ENCODE results near the gene FAM83C.
"Not testable (repeated sequence)": the region's sequence is repeated elsewhere in the genome, so short reads cannot be mapped to it uniquely, and the experiment has no call there.

FAM83C gene

GRCh38 chr20:35260426-35260825 is 31.8 kb downstream of the FAM83C start:
- DNase-seq (ENCODE audit: low read depth), result no peak
- no peak overlapping the region for H3K4me3 ChIP-seq (ENCODE audit: low read depth, low read length)
- TF ChIP-seq CTCF (IDR thresholded peaks at IDR 0.05; ENCODE audit: low read depth, low read length, missing control alignments), result no peak

- no peak for DNase-seq (ENCODE audit: low read depth)
- TF ChIP-seq CTCF (IDR thresholded peaks at IDR 0.05; ENCODE audit: low read depth, low read length, missing control alignments), result no peak
- H3K4me3 ChIP-seq (ENCODE audit: low read depth, low read length), result no peak overlapping the region
These were observed 34.9 kb downstream of the FAM83C start for GRCh38 chr20:35257175-35257909.

- DNase-seq (ENCODE audit: low read depth), result no peak
- no peak overlapping the region for H3K4me3 ChIP-seq (ENCODE audit: low read depth, low read length)
- TF ChIP-seq CTCF (IDR thresholded peaks at IDR 0.05; ENCODE audit: low read depth, low read length, missing control alignments), result no peak
These were observed 37.7 kb downstream of the FAM83C start for GRCh38 chr20:35254448-35254999.

GRCh38 chr20:35253010-35253409 is 39.2 kb downstream of the FAM83C start:
- H3K4me3 ChIP-seq (ENCODE audit: low read depth, low read length), result no peak overlapping the region
- no peak for TF ChIP-seq CTCF (IDR thresholded peaks at IDR 0.05; ENCODE audit: low read depth, low read length, missing control alignments)
- DNase-seq (ENCODE audit: low read depth), result no peak

- not testable (repeated sequence) for H3K4me3 ChIP-seq (ENCODE audit: low read depth, low read length); DNase-seq (ENCODE audit: low read depth)
These were observed 39.6 kb downstream of the FAM83C start for GRCh38 chr20:35252598-35252997.

- TF ChIP-seq CTCF (IDR thresholded peaks at IDR 0.05; ENCODE audit: low read depth, low read length, missing control alignments), result no peak
- no peak for DNase-seq (ENCODE audit: low read depth)
- H3K4me3 ChIP-seq (ENCODE audit: low read depth, low read length), result no peak overlapping the region
These were observed 40.2 kb downstream of the FAM83C start for GRCh38 chr20:35252037-35252461.

- no peak overlapping the region for H3K4me3 ChIP-seq (ENCODE audit: low read depth, low read length)
- DNase-seq (ENCODE audit: low read depth), result no peak
- TF ChIP-seq CTCF (IDR thresholded peaks at IDR 0.05; ENCODE audit: low read depth, low read length, missing control alignments), result no peak
These were observed 40.6 kb downstream of the FAM83C start for GRCh38 chr20:35251613-35251940.
